Body of pancreas (tissue), 4 donors: ENCODE results near the gene ULK1. TPM values are rescaled to one million over a fixed set of nuclear protein-coding genes. Genes with fewer than 3 reads are reported as not detected.

Source experiments
- ATAC-seq: fragments of 150-250 bp; one replicate; pipeline ENCODE4 v1.9.1; 2016
- DNase-seq, 4 donors: peaks; one replicate each; pipeline ENCODE4 v3.0.0-alpha.2; 2019
- H3K27ac ChIP-seq, 4 donors: fragments of 200-600 bp; sonication (generic); 1 replicate in 3 of 4; 2 replicates in 1 of 4; pipeline versions ENCODE4 v1.5.1 to v1.6.1; 2016 to 2019; ENCODE audit warnings: mild to moderate bottlenecking in 1 of 4, mixed read lengths in 1 of 4, moderate library complexity in 1 of 4
- H3K27me3 ChIP-seq, 2 donors: fragments of 200-600 bp; sonication (generic); one replicate each; pipeline ENCODE4 v1.6.0; 2016; ENCODE audit warnings: mild to moderate bottlenecking in 1 of 2
- H3K36me3 ChIP-seq, 2 donors: fragments of 200-600 bp; sonication (generic); replicated peaks in 1 of 2; 2 replicates each; pipeline ENCODE4 v1.5.1; 2016; ENCODE audit warnings: low read depth in 2 of 2; ENCODE audit not compliant: insufficient read depth in 1 of 2
- H3K4me1 ChIP-seq: fragments of 200-600 bp; sonication (generic); one replicate; pipeline ENCODE4 v1.6.0; 2016
- H3K4me3 ChIP-seq, 2 donors: fragments of 200-600 bp; sonication (generic); 1 replicate in 1 of 2; 2 replicates in 1 of 2; pipeline ENCODE4 v1.5.1; 2016 to 2019
- H3K9me3 ChIP-seq, 3 donors: fragments of 200-600 bp; sonication (generic); 1 replicate in 2 of 3; 2 replicates in 1 of 3; pipeline ENCODE4 v1.5.1; 2016
- CTCF ChIP-seq, 7 experiments: fragments of 450-650 bp in 4 of 7; fragments of 200-600 bp in 3 of 7; sonication (generic) in 3 of 7; IDR thresholded peaks; one replicate each; pipeline ENCODE4 v1.5.1; 2016 to 2019; ENCODE audit warnings: antibody characterized with exemption in 7 of 7
- POLR2A ChIP-seq, 3 donors: fragments of 450-650 bp; IDR thresholded peaks; one replicate each; pipeline ENCODE4 v1.6.1; 2016; ENCODE audit warnings: antibody characterized with exemption in 3 of 3, mild to moderate bottlenecking in 2 of 3
- WGBS, 2 donors: methylation state at CpG; one replicate each; pipeline ENCODE4 v1.1.5; 2017; 5-methylcytosine and 5-hydroxymethylcytosine counted together
- intact Hi-C: fragments of 100-400 bp; cut with DNase I; formaldehyde crosslinking; loops from one replicate; pipeline ENCODE4 v1.15.1; 2023
- total RNA-seq, 2 donors: library from RNA; depleted of rRNA; stranded (reverse); fragments of >200 nt; gene quantifications; one replicate each; pipeline ENCODE4 v1.1.0, GENCODE V29; 2016

Gene ULK1
- total RNA-seq, 2 donors from 2014 or later = 29.1 to 59.3 TPM

DNA sequence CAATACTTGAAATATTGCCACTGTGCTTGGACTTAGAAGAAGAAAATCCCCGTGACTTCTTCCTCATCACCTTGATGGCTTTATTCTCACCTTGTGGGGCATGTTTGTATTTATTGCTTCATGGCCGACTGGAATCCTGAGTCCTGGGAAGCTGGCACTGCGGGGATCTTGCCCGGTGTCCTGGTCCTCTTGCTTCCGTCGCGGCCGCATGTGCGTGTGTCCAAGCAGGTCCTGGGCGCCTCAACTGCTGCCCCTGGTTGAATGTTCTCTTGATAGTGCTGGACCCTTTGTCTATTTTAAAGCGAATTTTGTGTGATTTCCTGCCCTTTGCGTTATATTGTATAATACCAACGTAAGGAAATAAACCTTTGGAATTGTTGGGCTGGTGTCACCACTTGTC, 28.4 kb downstream of the ULK1 start:
- no peak overlapping the region for H3K27ac ChIP-seq
- intact Hi-C loops = no loop called here
- peaks cover 12 to 17% of the 10 kb centered on the region in 2 donors for H3K36me3 ChIP-seq
- no peak overlapping the region for H3K4me3 ChIP-seq
- DNase-seq (no peak), ATAC-seq (no peak)
- TF ChIP-seq POLR2A (IDR thresholded peaks at IDR 0.05) (no peak), CTCF (IDR thresholded peaks at IDR 0.05) (no peak)
- no peaks in the 10 kb centered on the region for H3K9me3 ChIP-seq
- WGBS, 2 donors = 85 to 87% methylated on average over 12 to 13 of the region's 13 CpGs
- H3K4me1 ChIP-seq = no peaks in the 10 kb centered on the region
- no peaks in the 10 kb centered on the region for H3K27me3 ChIP-seq

DNA sequence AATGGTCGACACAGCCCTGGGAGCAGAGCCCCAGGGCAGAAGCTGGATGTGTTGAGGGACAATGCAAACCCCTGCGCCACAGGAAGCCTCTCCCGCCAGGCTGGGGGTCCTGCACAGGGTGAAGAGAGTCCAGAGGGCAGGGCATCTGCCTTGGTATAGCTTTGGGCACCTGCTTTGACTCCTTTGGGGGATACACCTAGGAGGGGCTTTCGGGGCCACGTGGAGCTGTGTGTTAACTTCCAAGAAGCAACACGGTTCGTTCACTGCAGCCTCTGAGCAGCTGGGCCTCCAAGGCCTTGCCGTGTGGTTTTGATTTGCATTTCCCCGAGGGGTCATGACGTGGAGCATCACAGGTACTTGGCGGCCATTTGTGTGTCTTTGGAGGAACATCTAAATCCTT, 28.8 kb downstream of the ULK1 start:
- no peak overlapping the region for H3K4me3 ChIP-seq
- H3K27ac ChIP-seq = no peak overlapping the region
- no peak for DNase-seq
- H3K36me3 ChIP-seq = peaks cover 12 to 15% of the 10 kb centered on the region in 2 donors
- peak; percentile 13 for ATAC-seq
- intact Hi-C loops = no loop called here
- peaks cover under 1% of the 10 kb centered on the region for H3K4me1 ChIP-seq
- TF ChIP-seq CTCF (IDR thresholded peaks at IDR 0.05) = no peak
- no peak for TF ChIP-seq POLR2A (IDR thresholded peaks at IDR 0.05)
- WGBS, 2 donors = 79 to 84% methylated on average over 7 to 11 of the region's 11 CpGs
- H3K9me3 ChIP-seq = no peaks in the 10 kb centered on the region
- H3K27me3 ChIP-seq = no peaks in the 10 kb centered on the region

GRCh38 chr12:131927110-131928079, 33.0 kb downstream of the ULK1 start:
- Histone ChIP-seq H3K36me3 (peaks cover 2 to 3% of the 10 kb centered on the region in 2 donors), H3K27me3 (no peaks in the 10 kb centered on the region), H3K4me3 (no peak overlapping the region), H3K4me1 (peaks cover 14% of the 10 kb centered on the region), H3K27ac (no peak overlapping the region), H3K9me3 (no peaks in the 10 kb centered on the region)
- no peak for ATAC-seq
- 76 to 86% methylated on average over 12 to 24 of the region's 24 CpGs for WGBS, 2 donors
- intact Hi-C loops = no loop called here
- DNase-seq = peak in 1 of 4 donors; percentile 30
- TF ChIP-seq POLR2A (IDR thresholded peaks at IDR 0.05) (no peak), CTCF (IDR thresholded peaks at IDR 0.05) (no peak)

- peak; percentile 3 for ATAC-seq
- TF ChIP-seq CTCF (IDR thresholded peaks at IDR 0.05) (no peak), POLR2A (IDR thresholded peaks at IDR 0.05) (no peak)
- Histone ChIP-seq H3K27ac (peak overlapping the region in 3 of 4 donors; percentile 66 to 86 (median 78)), H3K36me3 (peaks cover 6 to 9% of the 10 kb centered on the region in 2 donors), H3K9me3 (no peaks in the 10 kb centered on the region), H3K4me3 (peak overlapping the region; percentile 50 to 56), H3K4me1 (peaks cover 14% of the 10 kb centered on the region), H3K27me3 (no peaks in the 10 kb centered on the region)
- peak in 1 of 4 donors; percentile 18 for DNase-seq
- intact Hi-C loops = no loop called here
- 43 to 58% methylated on average over 33 of the region's 33 CpGs for WGBS, 2 donors
These were observed 33.8 kb downstream of the ULK1 start for GRCh38 chr12:131928080-131928710.
